Lung (tissue), 12 donors: Measurements from ENCODE around the gene GRIK3. TPM values are rescaled to one million over a fixed set of nuclear protein-coding genes. Genes with fewer than 3 reads are reported as not detected.

Experiments used
- ATAC-seq: fragments of 200-7000 bp; cut with Tn5 transposase; one replicate; pipeline ENCODE4 v1.9.1; 2020; ENCODE audit warnings: moderate number of reproducible peaks; ENCODE audit not compliant: insufficient read depth, low FRiP score
- DNase-seq, 3 donors: peaks; one replicate each; pipeline ENCODE4 v3.0.0-alpha.2; 2013 to 2017
- H3K27ac ChIP-seq, 2 donors: one replicate each; pipeline ENCODE4 v1.5.1; 2013; ENCODE audit warnings: mild to moderate bottlenecking in 2 of 2, moderate library complexity in 2 of 2, control low read depth in 1 of 2, inconsistent platforms in 1 of 2, low read depth in 1 of 2, low read length in 1 of 2
- H3K27me3 ChIP-seq, 3 donors: one replicate each; pipeline ENCODE4 v1.5.1; 2013; ENCODE audit warnings: low read length in 2 of 3; ENCODE audit not compliant: control insufficient read depth in 3 of 3, insufficient read depth in 3 of 3
- H3K36me3 ChIP-seq, 4 donors: one replicate each; pipeline ENCODE4 v1.5.1; 2013; ENCODE audit warnings: low read length in 4 of 4, mild to moderate bottlenecking in 1 of 4, moderate library complexity in 1 of 4; ENCODE audit not compliant: control insufficient read depth in 4 of 4, insufficient read depth in 4 of 4
- H3K4me1 ChIP-seq, 5 donors: one replicate each; pipeline ENCODE4 v1.5.1; 2013; ENCODE audit warnings: low read length in 5 of 5, mild to moderate bottlenecking in 2 of 5, moderate library complexity in 1 of 5; ENCODE audit not compliant: control insufficient read depth in 5 of 5, insufficient read depth in 5 of 5
- H3K4me3 ChIP-seq: one replicate; pipeline ENCODE4 v1.5.1; 2013; ENCODE audit warnings: mild to moderate bottlenecking, control low read depth, moderate library complexity
- H3K9ac ChIP-seq, 2 donors: one replicate each; pipeline ENCODE4 v1.5.1; 2013; ENCODE audit warnings: low read length in 2 of 2, control low read depth in 1 of 2; ENCODE audit not compliant: insufficient read depth in 1 of 2
- H3K9me3 ChIP-seq, 4 donors: one replicate each; pipeline ENCODE4 v1.5.1; 2013; ENCODE audit warnings: low read length in 3 of 4, mild to moderate bottlenecking in 1 of 4, moderate library complexity in 1 of 4; ENCODE audit not compliant: control insufficient read depth in 4 of 4, insufficient read depth in 3 of 4
- CTCF ChIP-seq: IDR thresholded peaks from 2 replicates; pipeline ENCODE4 v1.5.1; 2012; ENCODE audit warnings: mild to moderate bottlenecking; ENCODE audit errors: control extremely low read depth, extremely low read depth
- WGBS, 2 donors: extraction: QIAGEN DNeasy Blood & Tissue Kit; methylation state at CpG; one replicate each; pipeline ENCODE4 v1.1.7; 2013; 5-methylcytosine and 5-hydroxymethylcytosine counted together
- polyA plus RNA-seq, 2 donors: library from polyadenylated mRNA; stranded (reverse); fragments of 200-250 nt; gene quantifications; one replicate each; pipeline ENCODE4 v1.2.1, GENCODE V29; 2013
- total RNA-seq, 2 donors: library from RNA; depleted of rRNA in 1 of 2; stranded (reverse); fragments of >200 nt in 1 of 2; gene quantifications; one replicate each; pipeline ENCODE4 v1.2.1, GENCODE V29; 2014 to 2021
- donor health status: control.
- donor health status: control.
- donor health status: Bipolar disorder and iron deficiency.
- donor health status: healthy.
- donor health status: DM: yes; HTN: yes; CAD: no.

GRIK3 gene
- total and polyA plus RNA-seq, 4 donors, result 0.01 to 0.40 (median 0.07) TPM

- no peak for DNase-seq
- WGBS, 2 donors, result 44 to 45% methylated on average over 12 of the region's 12 CpGs
- Histone ChIP-seq H3K27me3 (peaks cover 0 to 9% (median 0%) of the 10 kb centered on the region in 3 donors), H3K36me3 (no peaks in the 10 kb centered on the region), H3K9ac (no peak overlapping the region), H3K27ac (no peak overlapping the region), H3K4me1 (no peaks in the 10 kb centered on the region), H3K9me3 (no peaks in the 10 kb centered on the region), H3K4me3 (no peak overlapping the region)
- no peak for TF ChIP-seq CTCF
- ATAC-seq, result no peak
Observed at GRCh38 chr1:36942148-36942547, 92.2 kb downstream of the GRIK3 start.

GRCh38 chr1:36941316-36941978 lies 92.9 kb downstream of the GRIK3 start:
- ATAC-seq, result no peak
- Histone ChIP-seq H3K4me1 (no peaks in the 10 kb centered on the region), H3K9ac (no peak overlapping the region), H3K27ac (no peak overlapping the region), H3K9me3 (no peaks in the 10 kb centered on the region), H3K27me3 (peaks cover 0 to 11% (median 0%) of the 10 kb centered on the region in 3 donors), H3K4me3 (no peak overlapping the region), H3K36me3 (no peaks in the 10 kb centered on the region)
- 50 to 57% methylated on average over 8 of the region's 8 CpGs for WGBS, 2 donors
- no peak for DNase-seq
- no peak for TF ChIP-seq CTCF

GRCh38 chr1:36938819-36939218 lies 95.5 kb downstream of the GRIK3 start:
- ATAC-seq, result no peak
- 65 to 76% methylated on average over 7 of the region's 7 CpGs for WGBS, 2 donors

More at GRCh38 chr1:36938819-36939218, 95.5 kb downstream of the GRIK3 start:
- TF ChIP-seq CTCF, result no peak
- DNase-seq, result no peak
- Histone ChIP-seq H3K27ac (no peak overlapping the region), H3K9ac (no peak overlapping the region), H3K27me3 (peaks cover 0 to 14% (median 0%) of the 10 kb centered on the region in 3 donors), H3K4me1 (no peaks in the 10 kb centered on the region), H3K4me3 (no peak overlapping the region), H3K9me3 (peaks cover 0 to 3% (median 0%) of the 10 kb centered on the region in 4 donors), H3K36me3 (no peaks in the 10 kb centered on the region)
